Ovary (tissue), 3 donors: ENCODE results near the gene PIK3C2G.

Experiments
- CTCF ChIP-seq, 3 donors: fragments of 450-650 bp in 2 of 3; fragments of 200-600 bp in 1 of 3; IDR thresholded peaks; one replicate each; pipeline versions ENCODE4 v1.5.1 to v1.8.0; 2016 to 2022; ENCODE audit warnings: antibody characterized with exemption in 3 of 3, mild to moderate bottlenecking in 1 of 3
- POLR2A ChIP-seq: fragments of 450-650 bp; IDR thresholded peaks from one replicate; pipeline ENCODE4 v1.6.1; 2017; ENCODE audit warnings: antibody characterized with exemption, mild to moderate bottlenecking, moderate library complexity
- donor health status: DM: no; HTN: no; CAD: no.

GRCh38 chr12:18382236-18382885, 121.0 kb downstream of the PIK3C2G start:
- no peak for TF ChIP-seq CTCF (IDR thresholded peaks at IDR 0.05)
- TF ChIP-seq POLR2A = no peak
